Measurements from ENCODE around the gene SYT6. TPM values are rescaled to one million over a fixed set of nuclear protein-coding genes. Genes with fewer than 3 reads are reported as not detected.

Gene SYT6
- total RNA-seq, 1 donor from 2014 or later: not detected

- DNase-seq (ENCODE audit: extremely low read depth, low read depth, low spot score): no peak
These were observed 2.0 kb upstream of the SYT6 start for GRCh38 chr1:114155706-114156105.

GRCh38 chr1:114154963-114155322 lies 1.3 kb upstream of the SYT6 start:
- no peak for DNase-seq (ENCODE audit: extremely low read depth, low read depth, low spot score)

GRCh38 chr1:114154146-114154962 lies 685 bp upstream of the SYT6 start:
- no peak for DNase-seq (ENCODE audit: extremely low read depth, low read depth, low spot score)

GRCh38 chr1:114152508-114153260 lies 985 bp downstream of the SYT6 start:
- DNase-seq (ENCODE audit: extremely low read depth, low read depth, low spot score): no peak

- no peak for DNase-seq (ENCODE audit: extremely low read depth, low read depth, low spot score)
These were observed 1.6 kb downstream of the SYT6 start for GRCh38 chr1:114152089-114152507.

- no peak for DNase-seq (ENCODE audit: extremely low read depth, low read depth, low spot score)
These were observed 3.7 kb downstream of the SYT6 start for GRCh38 chr1:114150016-114150415.

GRCh38 chr1:114149211-114149610 lies 4.5 kb downstream of the SYT6 start:
- no peak for DNase-seq (ENCODE audit: extremely low read depth, low read depth, low spot score)

- DNase-seq (ENCODE audit: extremely low read depth, low read depth, low spot score): no peak
These were observed 8.0 kb downstream of the SYT6 start for GRCh38 chr1:114145504-114146151.

- no peak for DNase-seq (ENCODE audit: extremely low read depth, low read depth, low spot score)
These were observed 9.7 kb downstream of the SYT6 start for GRCh38 chr1:114144016-114144415.

- no peak for DNase-seq (ENCODE audit: extremely low read depth, low read depth, low spot score)
These were observed 14.1 kb downstream of the SYT6 start for GRCh38 chr1:114139540-114139939.

- no peak for DNase-seq (ENCODE audit: extremely low read depth, low read depth, low spot score)
These were observed 16.2 kb downstream of the SYT6 start for GRCh38 chr1:114137497-114137896.

GRCh38 chr1:114135786-114136185 lies 17.9 kb downstream of the SYT6 start:
- no peak for DNase-seq (ENCODE audit: extremely low read depth, low read depth, low spot score)

GRCh38 chr1:114134518-114134917 lies 19.2 kb downstream of the SYT6 start:
- DNase-seq (ENCODE audit: extremely low read depth, low read depth, low spot score): no peak

- DNase-seq (ENCODE audit: extremely low read depth, low read depth, low spot score): no peak
These were observed 20.5 kb downstream of the SYT6 start for GRCh38 chr1:114133129-114133528.

GRCh38 chr1:114131526-114132220 lies 22.0 kb downstream of the SYT6 start:
- no peak for DNase-seq (ENCODE audit: extremely low read depth, low read depth, low spot score)

GRCh38 chr1:114130846-114131525 lies 22.7 kb downstream of the SYT6 start:
- no peak for DNase-seq (ENCODE audit: extremely low read depth, low read depth, low spot score)

GRCh38 chr1:114130213-114130612 lies 23.5 kb downstream of the SYT6 start:
- no peak for DNase-seq (ENCODE audit: extremely low read depth, low read depth, low spot score)

GRCh38 chr1:114128293-114128692 lies 25.4 kb downstream of the SYT6 start:
- no peak for DNase-seq (ENCODE audit: extremely low read depth, low read depth, low spot score)

- no peak for DNase-seq (ENCODE audit: extremely low read depth, low read depth, low spot score)
These were observed 27.2 kb downstream of the SYT6 start for GRCh38 chr1:114126261-114127095.

- no peak for DNase-seq (ENCODE audit: extremely low read depth, low read depth, low spot score)
These were observed 29.0 kb downstream of the SYT6 start for GRCh38 chr1:114124644-114125043.
